Thyroid gland (tissue), 4 donors: ENCODE results near the gene NR3C1.

ENCODE experiments used
- POLR2A ChIP-seq, 2 donors: fragments of 450-650 bp; IDR thresholded peaks; one replicate each; pipeline ENCODE4 v1.6.1; 2017; ENCODE audit warnings: antibody characterized with exemption in 2 of 2, mild to moderate bottlenecking in 2 of 2, moderate library complexity in 1 of 2
- TF ChIP-seq, protein P1 (sequence below), 6 experiments: fragments of 200-600 bp in 3 of 6; fragments of 450-650 bp in 3 of 6; sonication (generic) in 3 of 6; IDR thresholded peaks; one replicate each; pipeline ENCODE4 v1.5.1; 2016 to 2019; ENCODE audit warnings: antibody characterized with exemption in 6 of 6, mild to moderate bottlenecking in 2 of 6, inconsistent platforms in 1 of 6, moderate library complexity in 1 of 6

DNA sequence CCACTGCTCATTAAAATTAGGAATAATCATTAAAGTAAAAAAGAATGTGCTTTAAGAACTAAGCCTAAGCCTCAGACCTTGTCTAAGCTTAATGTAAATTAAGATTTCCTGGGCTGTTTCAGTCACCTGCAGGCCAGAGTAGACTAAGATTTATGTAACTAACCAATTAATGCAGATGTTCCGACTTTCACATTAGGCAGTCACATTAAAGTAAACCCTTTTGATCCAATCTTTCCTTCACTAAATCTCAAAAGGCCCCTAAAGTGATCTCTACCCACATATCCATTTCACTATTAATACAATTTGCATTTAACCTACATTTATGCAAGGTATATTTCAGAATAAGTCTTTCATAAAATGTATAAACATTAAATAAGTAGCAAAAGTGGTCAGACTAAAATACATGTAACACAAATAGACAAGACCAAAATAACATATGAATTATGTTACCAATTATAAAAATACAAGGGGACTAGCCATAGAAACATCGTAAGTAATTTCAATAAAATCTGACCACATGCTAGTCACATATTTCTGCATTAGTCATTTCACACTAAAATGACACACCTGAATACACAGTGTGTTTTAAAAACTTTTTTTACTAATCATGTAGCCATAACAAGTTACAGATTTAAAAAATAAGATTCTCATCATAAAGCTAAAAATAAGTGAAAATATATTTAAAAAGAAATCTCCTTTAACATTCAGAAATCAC is 7.7 kb downstream of the NR3C1 start:
- TF ChIP-seq, protein P1, sequence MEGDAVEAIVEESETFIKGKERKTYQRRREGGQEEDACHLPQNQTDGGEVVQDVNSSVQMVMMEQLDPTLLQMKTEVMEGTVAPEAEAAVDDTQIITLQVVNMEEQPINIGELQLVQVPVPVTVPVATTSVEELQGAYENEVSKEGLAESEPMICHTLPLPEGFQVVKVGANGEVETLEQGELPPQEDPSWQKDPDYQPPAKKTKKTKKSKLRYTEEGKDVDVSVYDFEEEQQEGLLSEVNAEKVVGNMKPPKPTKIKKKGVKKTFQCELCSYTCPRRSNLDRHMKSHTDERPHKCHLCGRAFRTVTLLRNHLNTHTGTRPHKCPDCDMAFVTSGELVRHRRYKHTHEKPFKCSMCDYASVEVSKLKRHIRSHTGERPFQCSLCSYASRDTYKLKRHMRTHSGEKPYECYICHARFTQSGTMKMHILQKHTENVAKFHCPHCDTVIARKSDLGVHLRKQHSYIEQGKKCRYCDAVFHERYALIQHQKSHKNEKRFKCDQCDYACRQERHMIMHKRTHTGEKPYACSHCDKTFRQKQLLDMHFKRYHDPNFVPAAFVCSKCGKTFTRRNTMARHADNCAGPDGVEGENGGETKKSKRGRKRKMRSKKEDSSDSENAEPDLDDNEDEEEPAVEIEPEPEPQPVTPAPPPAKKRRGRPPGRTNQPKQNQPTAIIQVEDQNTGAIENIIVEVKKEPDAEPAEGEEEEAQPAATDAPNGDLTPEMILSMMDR (IDR thresholded peaks at IDR 0.05): no peak
- TF ChIP-seq POLR2A (IDR thresholded peaks at IDR 0.05): no peak
